PC-9 (cell line): ENCODE measurements around the gene FTO.

ENCODE experiments used
- EZH2 ChIP-seq: fragments of 200-600 bp; sonication (generic); IDR thresholded peaks from 2 replicates; pipeline ENCODE4 v1.8.0; 2017; ENCODE audit warnings: antibody characterized with exemption, low read depth
- TF ChIP-seq, protein P1 (sequence below): fragments of 200-600 bp; sonication (generic); conservative IDR thresholded peaks from 2 replicates; pipeline ENCODE4 v1.6.1; 2017; ENCODE audit warnings: mixed run types, antibody characterized with exemption, mild to moderate bottlenecking, moderate library complexity

- TF ChIP-seq, protein P1, sequence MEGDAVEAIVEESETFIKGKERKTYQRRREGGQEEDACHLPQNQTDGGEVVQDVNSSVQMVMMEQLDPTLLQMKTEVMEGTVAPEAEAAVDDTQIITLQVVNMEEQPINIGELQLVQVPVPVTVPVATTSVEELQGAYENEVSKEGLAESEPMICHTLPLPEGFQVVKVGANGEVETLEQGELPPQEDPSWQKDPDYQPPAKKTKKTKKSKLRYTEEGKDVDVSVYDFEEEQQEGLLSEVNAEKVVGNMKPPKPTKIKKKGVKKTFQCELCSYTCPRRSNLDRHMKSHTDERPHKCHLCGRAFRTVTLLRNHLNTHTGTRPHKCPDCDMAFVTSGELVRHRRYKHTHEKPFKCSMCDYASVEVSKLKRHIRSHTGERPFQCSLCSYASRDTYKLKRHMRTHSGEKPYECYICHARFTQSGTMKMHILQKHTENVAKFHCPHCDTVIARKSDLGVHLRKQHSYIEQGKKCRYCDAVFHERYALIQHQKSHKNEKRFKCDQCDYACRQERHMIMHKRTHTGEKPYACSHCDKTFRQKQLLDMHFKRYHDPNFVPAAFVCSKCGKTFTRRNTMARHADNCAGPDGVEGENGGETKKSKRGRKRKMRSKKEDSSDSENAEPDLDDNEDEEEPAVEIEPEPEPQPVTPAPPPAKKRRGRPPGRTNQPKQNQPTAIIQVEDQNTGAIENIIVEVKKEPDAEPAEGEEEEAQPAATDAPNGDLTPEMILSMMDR, result no peak
- TF ChIP-seq EZH2, result no peak
Observed at GRCh38 chr16:53878216-53878615, 174.3 kb downstream of the FTO start.
